Measurements from ENCODE around the gene RETN.

- TF ChIP-seq CTCF (IDR thresholded peaks at IDR 0.05) (no peak), POLR2AphosphoS5 (IDR thresholded peaks at IDR 0.05; ENCODE audit: low read depth, low read length) (no peak)
Measured at GRCh38 chr19:7685546-7686445, 16.9 kb downstream of the RETN start.
